Inferior parietal cortex (tissue), 1 donor: ENCODE measurements around the gene DBNDD1.

Experiments used
- DNase-seq: peaks from one replicate; pipeline ENCODE4 v3.0.0-alpha.2; 2016; ENCODE audit errors: extremely low spot score

DBNDD1 gene

DNA sequence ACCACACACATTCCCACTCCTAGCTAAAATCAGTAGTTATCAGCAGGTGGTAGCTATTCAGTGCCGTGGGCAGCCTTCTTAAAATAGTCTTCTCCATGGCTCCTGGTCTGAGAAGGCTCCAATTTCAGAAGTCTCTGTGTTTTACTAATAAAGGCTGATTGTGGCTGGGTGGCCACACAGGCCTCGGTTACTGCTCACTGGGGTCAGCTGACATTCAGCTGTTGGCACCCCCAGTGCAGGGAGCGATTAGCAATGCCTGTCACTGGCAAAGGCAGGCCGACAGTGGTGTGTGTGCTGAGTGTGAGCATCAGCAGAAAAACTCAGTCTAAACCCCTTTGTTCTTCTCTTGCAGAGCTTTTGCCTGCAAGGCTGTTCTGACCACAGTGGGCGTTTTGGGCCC is 16.6 kb upstream of the DBNDD1 start:
- no peak for DNase-seq

DNA sequence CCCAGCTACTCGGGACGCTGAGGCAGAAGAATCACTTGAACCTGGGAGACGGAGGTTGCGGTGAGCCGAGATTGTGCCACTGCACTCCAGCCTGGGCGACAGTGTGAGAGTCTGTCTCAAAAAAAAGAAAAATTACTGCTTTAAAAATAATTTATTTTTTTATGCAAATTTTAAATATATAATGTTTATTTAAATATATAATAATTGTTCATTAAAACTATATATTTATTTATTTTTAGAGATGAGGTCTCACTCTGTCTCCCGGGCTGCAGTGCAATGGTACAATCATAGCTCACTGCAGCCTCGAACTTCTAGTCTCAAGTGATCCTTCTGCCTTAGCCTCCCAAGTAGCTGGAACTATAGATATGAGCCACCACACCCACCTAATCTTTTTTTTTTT is 15.2 kb upstream of the DBNDD1 start:
- no peak for DNase-seq

DNA sequence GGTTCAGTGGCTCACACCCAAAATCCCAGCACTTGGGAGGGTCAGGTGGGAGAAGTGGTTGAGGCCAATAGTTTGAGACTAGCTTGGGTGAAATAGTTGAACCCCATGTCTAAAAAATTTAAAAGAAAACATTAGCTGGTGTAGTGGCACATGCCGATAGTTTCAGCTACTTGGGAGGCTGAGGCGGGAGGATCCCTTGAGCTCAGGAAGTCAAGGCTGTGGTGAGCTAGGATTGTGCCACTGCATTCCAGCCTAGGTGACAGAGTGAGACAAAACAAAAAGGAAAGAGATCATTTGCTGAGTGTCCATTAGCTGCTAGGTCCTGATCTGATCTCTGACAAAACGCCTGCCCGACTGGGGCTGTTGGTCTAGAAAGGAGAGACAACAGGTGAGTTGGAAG is 14.1 kb upstream of the DBNDD1 start:
- DNase-seq, result no peak

DNA sequence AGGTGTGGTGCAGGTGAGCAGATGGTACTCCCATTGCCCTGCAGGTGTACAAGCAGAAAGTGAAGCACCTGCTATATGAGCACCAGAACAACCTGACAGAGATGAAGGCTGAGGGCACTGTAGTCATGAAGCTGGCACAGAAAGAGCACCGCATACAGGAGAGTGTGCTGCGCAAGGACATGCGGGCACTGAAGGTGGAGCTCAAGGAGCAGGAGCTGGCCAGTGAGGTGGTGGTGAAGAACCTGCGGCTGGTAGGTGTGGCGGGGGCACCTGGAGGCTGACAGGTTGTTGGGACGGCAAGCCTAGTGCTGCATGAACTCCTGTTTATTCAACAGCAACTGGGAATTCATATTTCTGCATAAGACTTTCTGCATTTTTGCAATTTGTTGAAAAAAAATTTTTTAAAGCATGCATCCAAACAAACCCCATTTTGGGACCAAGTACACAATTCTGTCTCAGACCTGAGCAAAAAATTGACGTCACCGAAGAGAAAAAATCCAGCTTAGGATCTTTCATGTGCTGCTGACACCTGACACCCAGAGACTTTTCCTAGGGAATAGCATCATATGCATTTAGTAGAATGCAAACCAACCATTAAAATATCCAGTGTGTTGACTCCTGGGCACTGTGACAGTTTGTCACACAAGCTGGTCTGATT is 13.5 kb upstream of the DBNDD1 start:
- no peak for DNase-seq

DNA sequence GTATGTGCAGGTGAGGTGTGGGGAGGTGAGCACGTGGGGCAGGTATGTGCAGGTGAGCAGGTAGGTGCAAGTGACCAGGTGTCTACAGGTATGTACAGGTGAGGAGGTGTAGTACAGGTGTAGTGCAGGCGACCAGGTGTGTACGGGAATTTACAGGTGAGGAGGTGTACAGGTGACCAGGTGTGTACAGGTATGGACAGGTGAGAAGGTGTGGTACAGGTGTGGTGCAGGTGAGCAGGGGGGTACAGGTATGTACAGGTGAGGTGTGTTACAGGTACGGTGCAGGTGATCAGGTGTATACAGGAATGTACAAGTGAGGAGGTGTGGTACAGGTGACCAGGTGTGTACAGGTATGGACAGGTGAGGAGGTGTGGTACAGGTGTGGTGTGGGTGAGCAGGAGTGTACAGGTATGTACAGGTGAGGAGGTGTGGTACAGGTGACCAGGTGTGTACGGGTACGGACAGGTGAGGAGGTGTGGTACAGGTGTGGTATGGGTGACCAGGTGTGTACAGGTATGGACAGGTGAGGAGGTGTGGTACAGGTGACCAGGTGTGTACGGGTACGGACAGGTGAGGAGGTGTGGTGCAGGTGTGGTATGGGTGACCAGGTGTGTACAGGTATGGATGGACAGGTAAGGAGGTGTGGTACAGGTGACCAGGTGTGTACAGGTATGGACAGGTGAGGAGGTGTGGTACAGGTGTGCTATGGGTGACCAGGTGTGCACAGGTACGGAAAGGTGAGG is 12.8 kb upstream of the DBNDD1 start:
- DNase-seq, result no peak

DNA sequence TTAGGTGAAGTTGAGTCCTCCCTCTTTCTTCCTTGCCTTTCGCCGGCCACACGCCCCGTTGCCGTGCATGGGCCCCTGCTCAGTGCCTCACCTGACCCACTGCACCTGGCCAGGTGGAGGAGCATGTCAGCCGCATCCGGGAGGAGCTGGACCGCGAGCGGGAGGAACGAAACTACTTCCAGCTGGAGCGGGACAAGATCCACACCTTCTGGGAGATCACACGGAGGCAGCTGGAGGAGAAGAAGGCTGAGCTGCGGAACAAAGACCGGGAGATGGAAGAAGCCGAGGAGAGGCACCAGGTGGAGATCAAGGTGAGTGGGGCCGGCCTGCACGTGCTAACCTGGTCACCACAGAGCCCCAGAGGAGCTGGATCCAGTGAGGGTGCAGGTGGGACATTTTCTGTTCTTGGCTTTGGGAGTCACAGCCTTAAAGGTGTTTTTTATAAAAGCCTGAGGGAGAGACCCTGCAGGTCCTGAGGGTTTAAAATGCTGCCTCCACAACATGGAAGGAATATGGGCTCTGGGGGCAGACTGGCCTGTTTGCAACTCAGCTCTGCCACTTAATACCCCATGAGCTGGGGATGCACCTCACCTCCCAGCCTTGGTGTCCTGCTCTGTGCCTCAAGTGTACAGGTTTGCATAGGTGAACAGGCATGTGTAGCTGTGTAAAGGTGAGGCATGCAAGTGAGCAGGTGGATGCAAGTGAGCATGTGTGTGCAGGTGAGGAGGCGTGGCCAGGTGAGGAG is 12.1 kb upstream of the DBNDD1 start:
- no peak for DNase-seq

DNA sequence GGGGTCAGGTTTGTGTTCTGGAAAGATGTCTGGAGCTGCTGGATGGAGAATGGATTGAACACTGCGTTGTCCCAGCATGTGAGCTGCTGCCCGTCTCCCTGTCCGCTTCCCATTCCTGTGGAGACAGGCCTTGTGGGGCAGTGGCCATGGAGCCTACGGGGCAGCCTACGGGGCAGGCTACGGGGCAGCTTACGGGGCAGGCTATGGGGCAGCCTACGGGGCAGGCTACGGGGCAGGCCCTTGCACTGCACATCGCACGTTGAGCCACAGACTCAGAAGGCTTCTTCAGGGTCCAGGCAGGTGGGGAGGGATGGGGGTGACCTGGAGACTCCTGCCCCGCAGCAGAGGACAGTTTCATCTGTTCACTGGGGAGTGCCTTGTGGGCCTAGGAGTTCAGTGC is 9.7 kb upstream of the DBNDD1 start:
- DNase-seq, result no peak

DNA sequence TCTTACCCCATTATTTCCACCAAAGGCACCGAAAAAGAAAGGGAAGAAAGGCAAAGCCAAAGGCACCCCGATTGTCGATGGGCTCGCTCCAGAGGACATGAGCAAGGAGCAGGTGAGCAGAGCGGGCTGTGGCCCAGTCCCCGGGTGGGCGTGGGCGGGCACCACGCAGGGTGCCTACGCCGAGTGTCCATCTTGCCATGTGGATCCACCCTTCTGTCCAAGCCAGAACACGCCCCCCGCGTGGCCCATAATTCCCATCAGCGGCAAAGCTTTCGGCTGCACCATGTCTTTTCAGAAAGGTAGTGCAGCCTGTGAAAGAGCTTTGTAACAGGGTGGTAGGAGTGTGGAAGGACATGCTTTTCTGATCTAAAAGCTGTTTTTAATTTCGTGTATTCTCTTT is 8.4 kb upstream of the DBNDD1 start:
- DNase-seq, result no peak

DNA sequence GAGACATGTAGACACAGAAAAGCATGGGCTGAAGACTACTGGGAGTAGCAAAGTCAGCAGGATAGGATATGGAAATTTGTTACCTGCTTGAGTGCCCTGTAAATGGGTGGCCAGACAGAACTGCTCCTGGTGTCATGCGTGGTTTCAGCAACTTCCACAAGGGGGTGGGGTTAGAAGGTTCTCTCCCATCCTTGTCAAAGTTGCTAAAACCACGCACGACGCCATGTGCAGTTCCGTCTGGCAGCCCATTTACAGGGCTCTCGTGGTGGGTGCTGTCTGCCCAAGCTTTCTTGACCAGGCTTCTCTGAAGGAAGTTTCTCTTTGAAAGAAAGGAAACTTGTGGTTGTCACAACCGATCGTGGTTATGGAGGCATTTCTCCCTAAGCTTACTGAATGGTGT is 6.9 kb upstream of the DBNDD1 start:
- DNase-seq, result no peak

DNA sequence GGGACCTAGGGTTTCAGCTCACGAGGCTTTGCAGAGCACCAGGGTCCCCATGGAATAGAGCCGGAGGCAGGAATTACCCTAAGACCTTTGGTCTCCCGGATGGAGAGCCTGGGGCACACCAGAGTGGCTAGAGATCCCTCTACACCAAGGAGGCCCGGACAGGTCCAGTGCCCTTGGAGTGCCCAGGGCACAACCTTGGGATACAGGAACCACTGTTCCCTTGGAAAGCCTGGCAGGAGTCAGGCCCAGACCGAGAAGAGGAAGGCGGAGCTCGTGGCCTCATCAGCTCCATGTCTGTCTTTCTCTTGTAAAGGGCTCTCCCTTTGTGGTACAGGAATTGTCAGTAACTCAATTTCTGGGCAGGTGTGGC is 3.8 kb upstream of the DBNDD1 start:
- DNase-seq, result no peak

DNA sequence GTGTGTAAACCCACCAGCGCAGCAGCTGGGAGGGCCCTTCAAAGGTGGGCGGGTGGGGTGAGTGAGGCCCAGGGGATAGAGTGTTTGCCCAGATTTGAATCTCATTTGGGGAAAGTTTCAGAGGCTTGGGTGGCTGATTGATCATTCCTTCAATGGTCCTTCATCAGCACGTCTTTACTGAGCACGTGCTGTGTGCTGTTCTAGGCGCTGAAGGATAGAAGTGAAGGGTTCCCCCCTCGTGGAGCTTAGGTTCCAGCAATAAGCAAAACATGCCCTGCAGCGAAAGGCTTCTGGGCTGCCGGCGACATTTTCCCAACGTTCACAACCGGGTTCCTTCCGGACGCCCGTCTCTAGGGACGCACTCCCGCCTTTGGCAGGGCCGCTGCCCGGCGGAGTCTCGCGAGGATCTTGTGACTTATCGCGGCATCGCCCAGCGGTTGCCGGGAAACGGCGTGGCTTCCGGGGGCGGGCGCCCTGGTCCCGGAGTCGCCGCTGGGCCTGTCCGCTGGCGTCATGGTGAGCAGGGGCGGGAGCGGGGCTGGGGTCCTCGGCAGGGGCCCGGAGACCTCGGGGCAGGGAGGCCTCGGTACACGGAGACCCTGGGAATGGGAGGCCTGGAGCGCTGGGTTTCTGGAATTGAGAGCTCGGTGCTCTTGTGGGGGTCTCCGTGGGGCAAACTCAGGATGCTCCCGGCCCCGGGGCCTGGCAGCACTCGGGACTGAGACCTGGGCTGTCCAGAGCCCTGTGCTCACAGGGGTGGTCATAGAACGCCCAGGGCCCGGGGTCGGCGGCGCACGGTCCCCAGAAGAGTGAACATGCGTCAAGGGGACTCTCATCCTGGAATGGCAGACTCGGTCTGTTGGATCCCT is 3.2 kb upstream of the DBNDD1 start:
- DNase-seq, result peak; percentile 87

DNA sequence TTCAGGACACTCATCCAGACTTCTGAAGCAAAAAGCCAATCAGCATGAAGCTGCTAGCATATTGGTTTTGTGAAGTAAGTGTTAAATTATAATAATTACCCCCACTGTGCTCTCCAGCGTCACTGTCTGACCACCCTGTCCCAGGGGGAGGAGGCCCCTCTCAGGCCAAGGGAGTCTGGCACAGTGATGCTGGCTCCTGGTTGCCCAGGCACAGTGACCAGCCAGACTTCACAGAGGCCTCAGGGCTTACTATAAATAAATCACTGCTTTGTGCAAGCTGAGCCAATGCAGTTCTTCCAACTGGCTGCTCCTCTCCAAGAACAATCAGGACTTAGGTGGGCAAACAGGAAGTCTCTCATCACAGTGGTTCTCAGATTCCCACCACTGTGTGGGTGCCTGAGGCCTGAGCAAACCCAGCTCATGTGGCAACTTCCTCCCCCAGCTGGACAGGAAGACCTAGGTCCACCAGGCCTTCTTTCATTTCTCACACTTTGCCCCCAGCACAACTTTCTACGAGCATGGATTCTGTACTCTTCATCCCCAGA is 1.7 kb upstream of the DBNDD1 start:
- no peak for DNase-seq

DNA sequence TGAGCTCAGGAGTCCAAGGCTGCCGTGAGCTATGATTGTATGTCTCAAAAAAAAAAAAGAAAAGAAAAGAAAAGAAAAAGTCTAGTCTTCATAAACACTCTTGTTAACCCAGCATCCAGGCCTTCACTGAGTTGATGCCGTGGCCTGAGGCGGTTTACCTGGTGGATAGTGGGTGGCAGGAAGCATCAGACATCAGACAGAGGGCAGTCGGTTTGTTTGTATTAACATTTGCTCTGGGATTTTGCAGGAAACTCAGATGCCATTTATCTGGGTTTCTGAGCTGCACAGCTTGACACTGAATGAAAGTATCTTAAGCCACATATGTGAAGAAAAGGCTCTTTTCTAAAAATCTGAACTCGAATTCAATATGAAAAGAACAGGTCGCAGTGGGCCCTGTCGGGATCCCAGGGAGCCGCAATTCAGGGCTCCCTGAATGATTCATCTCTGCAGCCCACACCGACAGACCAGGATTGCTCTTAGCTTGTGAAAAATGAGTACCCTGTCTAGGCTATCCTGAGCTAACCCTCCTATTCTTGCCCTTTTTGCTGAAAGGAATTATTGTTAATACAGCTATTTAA is 1.1 kb upstream of the DBNDD1 start:
- no peak for DNase-seq

DNA sequence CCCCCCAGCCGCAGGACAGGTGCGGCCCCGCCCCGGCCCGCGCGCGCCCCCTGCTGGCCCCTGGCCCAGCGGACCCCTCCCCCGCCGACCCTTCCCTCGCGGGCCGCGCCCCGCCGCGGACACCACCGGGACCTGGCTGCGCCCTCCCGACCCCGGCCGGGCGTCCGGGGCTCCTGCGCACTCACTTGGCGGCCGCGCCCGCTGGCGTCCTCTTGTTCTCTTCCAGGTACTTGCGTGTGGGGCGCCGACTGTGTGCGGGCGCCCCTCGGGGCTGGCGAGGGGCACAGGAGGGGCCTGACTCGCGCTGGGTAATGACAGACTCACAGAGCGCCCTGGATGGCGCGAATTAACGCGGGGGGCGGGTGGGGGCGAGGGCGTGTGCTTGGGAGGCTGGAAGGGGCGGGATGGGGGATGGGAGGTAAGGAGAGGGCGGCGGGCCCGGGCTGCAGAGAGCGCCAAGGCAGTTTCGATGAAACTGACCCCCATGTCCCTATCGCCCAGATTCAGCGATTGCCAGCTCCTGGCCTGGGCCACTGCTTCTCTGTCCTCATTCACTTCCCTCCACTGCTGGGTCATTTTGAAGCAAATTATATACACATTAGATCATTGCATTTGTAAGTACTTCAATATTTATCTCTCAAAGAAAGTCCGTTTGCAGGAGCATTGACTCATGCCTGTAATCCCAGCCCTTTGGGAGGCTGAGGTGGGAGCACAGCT is 445 bp upstream of the DBNDD1 start:
- no peak for DNase-seq

DNA sequence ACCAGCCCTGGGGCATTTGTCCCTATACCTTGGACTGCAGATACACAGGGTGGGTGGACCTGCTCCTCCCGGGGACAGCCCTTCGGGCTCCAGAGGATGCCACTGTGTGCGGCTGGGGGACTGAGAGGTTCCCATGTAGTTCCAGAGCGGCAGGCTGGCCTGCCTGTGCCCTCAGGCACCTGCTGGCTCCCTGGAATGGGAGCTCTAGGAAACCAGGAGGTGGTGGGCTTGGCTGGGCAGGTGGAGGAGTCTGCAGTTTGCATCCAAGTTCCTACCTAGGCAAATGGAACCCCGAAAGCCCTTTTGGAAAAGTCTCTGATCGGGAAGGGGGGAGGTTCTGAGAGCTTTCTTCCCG is 982 bp downstream of the DBNDD1 start:
- DNase-seq, result no peak

DNA sequence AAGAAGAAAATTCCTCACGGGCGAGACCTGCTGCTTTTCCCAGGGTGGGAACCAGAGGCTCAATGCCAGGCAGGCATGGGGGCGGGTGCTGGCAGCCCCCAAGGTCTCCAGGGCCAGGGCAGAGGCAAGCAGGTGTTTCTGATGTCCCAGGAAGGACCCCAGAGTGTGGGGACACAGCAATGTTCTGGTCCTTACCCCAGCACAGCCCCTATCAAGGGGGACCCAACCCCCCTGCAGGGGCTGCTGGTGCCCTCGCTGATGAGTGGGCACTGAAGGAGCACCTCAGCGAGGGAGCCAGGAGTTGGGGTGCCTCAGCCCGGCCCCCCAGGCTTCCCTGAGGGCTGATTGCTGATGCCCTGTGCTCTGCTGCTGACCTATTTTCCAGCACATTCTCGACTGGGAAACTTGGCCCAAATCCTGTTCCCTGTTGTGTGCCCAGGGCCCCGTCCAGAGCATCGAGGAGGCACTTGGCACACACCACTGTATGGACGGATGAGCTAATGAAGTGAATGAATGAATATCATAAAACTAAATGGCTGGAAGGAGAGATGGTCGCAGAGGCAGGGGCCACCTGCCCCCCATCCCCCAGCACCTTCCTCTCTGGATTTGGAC is 2.8 kb downstream of the DBNDD1 start:
- no peak for DNase-seq

DNA sequence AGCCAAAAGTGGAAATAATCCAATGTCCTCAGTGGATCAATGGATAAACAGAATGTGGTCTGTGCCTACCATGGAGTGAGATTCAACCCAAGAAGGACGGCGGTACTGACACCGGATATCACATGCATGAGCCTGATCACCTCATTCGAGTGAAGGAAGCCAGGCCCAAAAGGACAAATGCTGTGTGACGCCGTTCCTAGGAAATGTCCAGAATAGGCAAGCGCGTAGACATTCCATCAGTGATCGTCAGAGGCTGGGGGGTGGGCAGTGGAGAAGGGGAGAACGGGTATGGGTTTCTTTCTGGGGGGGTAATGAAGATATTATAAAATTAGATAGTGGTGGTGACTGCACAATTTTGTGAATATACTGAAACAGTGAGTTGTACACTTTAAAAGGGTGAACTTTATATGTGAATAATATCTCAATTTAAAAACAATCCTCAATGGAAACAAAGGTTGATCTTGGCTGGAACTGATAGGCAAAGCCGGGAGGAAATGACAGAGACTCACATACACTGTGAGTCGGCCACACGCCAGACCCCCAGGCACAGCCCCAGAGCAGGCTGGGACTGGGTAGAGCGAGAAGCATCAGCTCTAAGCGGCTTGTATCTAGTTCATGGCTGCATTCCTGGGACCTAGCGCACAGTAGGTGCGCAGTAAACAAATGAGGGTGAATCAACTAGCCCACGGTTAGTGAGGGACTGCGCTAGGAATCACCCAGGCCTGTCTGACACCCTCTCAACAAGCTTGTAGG is 3.5 kb downstream of the DBNDD1 start:
- DNase-seq, result no peak

DNA sequence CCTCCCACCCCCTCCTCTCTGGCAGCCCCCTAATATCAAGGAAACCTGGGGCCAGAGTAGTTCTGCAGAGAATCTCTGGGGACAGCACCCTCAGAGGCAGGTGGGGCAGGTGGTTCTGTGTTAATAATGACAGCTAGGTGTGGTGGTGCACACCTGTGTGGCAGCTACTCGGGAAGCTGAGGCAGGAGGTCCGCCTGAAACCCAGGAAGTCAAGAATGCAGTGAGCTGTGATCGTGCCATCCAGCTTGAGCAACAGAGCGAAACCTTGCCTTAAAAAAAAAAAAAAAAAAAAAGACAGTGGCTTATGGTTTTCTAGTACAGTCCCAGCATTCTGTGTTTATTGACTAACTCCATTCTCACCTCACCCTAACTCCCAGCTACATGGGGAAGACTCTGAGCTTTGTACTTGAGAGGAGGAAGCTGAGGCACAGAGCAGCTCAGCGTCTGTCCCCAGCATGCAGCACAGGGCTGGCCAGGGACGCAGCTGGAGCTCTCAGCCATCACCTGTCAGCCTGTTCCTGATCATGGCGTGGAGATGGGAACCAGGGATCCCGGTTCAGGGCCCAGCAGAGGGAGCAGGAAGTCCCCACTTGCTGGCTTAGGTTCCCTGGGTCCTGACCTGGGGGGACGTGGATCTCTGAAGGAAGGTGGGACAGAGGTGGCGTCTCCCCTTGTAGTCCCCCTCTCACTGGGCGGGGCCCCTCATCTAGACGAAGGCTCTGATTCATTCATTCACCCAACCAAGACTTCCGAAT is 6.1 kb downstream of the DBNDD1 start:
- DNase-seq, result no peak

DNA sequence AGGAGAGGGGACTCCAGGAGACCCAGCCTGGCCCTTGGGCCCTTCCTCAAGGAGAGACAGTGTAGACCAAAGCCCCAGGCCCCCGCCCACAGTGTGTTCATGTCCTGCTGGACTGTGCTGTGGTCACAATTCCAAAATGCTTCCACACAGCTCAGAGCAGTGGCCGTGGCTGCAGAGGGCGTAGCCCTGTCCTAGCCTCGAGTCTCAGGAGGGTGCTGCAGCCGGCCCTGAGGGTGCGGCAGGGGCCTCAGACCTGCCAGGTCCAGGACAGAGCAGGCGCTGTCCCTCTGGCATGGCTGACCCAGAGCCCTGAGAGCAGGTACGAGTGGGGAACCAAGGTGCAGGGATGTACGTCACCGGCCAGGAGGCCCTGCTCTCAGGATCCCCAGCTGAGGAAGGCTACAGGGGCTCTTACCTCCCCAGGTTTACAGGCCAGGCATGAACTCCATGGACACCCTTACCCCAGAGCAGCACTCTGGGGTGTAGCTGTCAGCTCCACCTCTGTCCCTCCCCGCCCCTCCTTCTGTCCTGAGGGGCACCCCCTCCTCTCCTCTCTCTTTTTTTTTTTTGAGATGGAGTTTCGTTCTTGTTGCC is 7.3 kb downstream of the DBNDD1 start:
- no peak for DNase-seq
